HepG2 (cell line): ENCODE results near the gene C11orf58. TPM values are rescaled to one million over a fixed set of nuclear protein-coding genes. Genes with fewer than 3 reads are reported as not detected.

Experiments
- ARID5B ChIP-seq: IDR thresholded peaks from 2 replicates; pipeline ENCODE4 v1.4.0; 2020; ENCODE audit warnings: mild to moderate bottlenecking, missing genetic modification reagents
- GPN1 ChIP-seq: sonication (generic); formaldehyde crosslinking; IDR thresholded peaks from 2 replicates; pipeline ENCODE4 v1.5.1; 2020; ENCODE audit warnings: missing genetic modification reagents, borderline replicate concordance
- SP140L ChIP-seq: sonication (generic); formaldehyde crosslinking; IDR thresholded peaks from 2 replicates; pipeline ENCODE4 v1.4.0; 2020; ENCODE audit warnings: missing genetic modification reagents, borderline replicate concordance
- SP2 ChIP-seq: sonication (generic); formaldehyde crosslinking; IDR thresholded peaks from 2 replicates; pipeline ENCODE4 v1.5.1; 2020; ENCODE audit warnings: mild to moderate bottlenecking, missing genetic modification reagents
- ZNF646 ChIP-seq: sonication (generic); formaldehyde crosslinking; IDR thresholded peaks from 2 replicates; pipeline ENCODE4 v1.9.0; 2021; ENCODE audit warnings: mild to moderate bottlenecking, missing genetic modification reagents
- ZNF720 ChIP-seq: sonication (generic); formaldehyde crosslinking; IDR thresholded peaks from 2 replicates; pipeline ENCODE4 v1.4.0; 2020; ENCODE audit warnings: missing genetic modification reagents
- polyA plus RNA-seq, 8 experiments: library from polyadenylated mRNA; depleted of rRNA in 3 of 8; stranded (reverse) in 7 of 8; unstranded in 1 of 8; fragments of >200 nt; fragmentation: Illumina TruSeq in 4 of 8; extraction: Trizol in 4 of 8; gene quantifications; 2 replicates each; pipeline versions ENCODE4 v1.2.1 to v1.2.3, GENCODE V29; 2011 to 2016; ENCODE audit warnings: low read depth in 4 of 8, missing spikeins in 1 of 8, mixed read lengths in 1 of 8; ENCODE audit not compliant: insufficient read depth in 1 of 8
- total RNA-seq, 5 experiments: library from RNA; depleted of rRNA; stranded (reverse); fragments of >200 nt; fragmentation: Illumina TruSeq; extraction: Trizol; gene quantifications; 2 replicates each; pipeline ENCODE4 v1.2.3, GENCODE V29; 2016; ENCODE audit warnings: low read depth in 1 of 5
- TF ChIP-seq, protein P1 (sequence below): sonication (generic); formaldehyde crosslinking; IDR thresholded peaks from 2 replicates; pipeline ENCODE4 v1.5.0; 2020; ENCODE audit warnings: mild to moderate bottlenecking, missing genetic modification reagents
- TF ChIP-seq, protein P2 (sequence below): sonication (generic); formaldehyde crosslinking; IDR thresholded peaks from 2 replicates; pipeline ENCODE4 v1.4.0; 2020; ENCODE audit warnings: mild to moderate bottlenecking, low read depth, missing genetic modification reagents
- TF ChIP-seq, protein P3 (sequence below): IDR thresholded peaks from 2 replicates; pipeline ENCODE4 v1.6.1; 2016; ENCODE audit warnings: mild to moderate bottlenecking
- TF ChIP-seq, protein P4 (sequence below): sonication (generic); formaldehyde crosslinking; IDR thresholded peaks from 2 replicates; pipeline ENCODE4 v1.4.0; 2020; ENCODE audit warnings: low read depth, missing genetic modification reagents

Gene C11orf58
- total and polyA plus RNA-seq, 2 of the 13 experiments (the other 11 are each of a cell fraction or from before 2014, with no cell fraction given), result 83.8 to 167 TPM

DNA sequence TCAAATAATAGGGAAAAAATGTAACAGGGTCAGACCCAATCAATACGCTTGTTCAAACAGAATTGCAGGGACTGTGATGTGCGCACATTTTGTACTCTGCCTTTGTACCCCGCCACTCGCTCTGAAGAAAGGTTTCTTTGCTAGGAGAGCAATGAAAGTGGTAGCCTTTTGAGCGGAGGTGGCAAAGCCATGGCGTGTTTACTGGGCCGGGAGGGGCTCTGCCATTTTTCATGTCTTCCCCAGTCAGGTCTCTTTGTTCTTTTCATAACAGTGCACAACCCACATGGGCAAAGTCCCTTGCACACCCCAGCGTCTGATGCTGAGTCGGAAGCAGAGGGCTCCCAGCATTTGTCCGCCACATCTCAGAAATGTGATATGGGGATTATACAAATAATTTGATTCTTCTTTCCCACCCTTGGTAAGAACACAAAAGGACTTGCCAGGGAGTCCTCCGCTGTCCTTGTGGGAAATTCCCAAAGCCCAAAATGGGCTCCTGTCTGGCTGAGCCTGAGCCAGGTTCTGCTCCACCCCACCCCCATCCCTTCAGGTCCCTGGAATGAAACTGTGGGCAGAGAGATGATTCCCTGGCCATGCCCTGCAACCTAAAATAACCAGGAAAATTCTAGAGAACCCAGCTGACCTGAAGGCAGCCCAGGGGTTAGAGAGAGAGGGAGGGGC, 36.6 kb downstream of the C11orf58 start (continued):
- TF ChIP-seq SP140L (CRISPR knock-in tag), result no peak
- TF ChIP-seq, protein P1, sequence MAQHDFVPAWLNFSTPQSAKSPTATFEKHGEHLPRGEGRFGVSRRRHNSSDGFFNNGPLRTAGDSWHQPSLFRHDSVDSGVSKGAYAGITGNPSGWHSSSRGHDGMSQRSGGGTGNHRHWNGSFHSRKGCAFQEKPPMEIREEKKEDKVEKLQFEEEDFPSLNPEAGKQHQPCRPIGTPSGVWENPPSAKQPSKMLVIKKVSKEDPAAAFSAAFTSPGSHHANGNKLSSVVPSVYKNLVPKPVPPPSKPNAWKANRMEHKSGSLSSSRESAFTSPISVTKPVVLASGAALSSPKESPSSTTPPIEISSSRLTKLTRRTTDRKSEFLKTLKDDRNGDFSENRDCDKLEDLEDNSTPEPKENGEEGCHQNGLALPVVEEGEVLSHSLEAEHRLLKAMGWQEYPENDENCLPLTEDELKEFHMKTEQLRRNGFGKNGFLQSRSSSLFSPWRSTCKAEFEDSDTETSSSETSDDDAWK, result no peak
- TF ChIP-seq, protein P2, sequence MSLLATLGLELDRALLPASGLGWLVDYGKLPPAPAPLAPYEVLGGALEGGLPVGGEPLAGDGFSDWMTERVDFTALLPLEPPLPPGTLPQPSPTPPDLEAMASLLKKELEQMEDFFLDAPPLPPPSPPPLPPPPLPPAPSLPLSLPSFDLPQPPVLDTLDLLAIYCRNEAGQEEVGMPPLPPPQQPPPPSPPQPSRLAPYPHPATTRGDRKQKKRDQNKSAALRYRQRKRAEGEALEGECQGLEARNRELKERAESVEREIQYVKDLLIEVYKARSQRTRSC, result no peak
- TF ChIP-seq, protein P3, sequence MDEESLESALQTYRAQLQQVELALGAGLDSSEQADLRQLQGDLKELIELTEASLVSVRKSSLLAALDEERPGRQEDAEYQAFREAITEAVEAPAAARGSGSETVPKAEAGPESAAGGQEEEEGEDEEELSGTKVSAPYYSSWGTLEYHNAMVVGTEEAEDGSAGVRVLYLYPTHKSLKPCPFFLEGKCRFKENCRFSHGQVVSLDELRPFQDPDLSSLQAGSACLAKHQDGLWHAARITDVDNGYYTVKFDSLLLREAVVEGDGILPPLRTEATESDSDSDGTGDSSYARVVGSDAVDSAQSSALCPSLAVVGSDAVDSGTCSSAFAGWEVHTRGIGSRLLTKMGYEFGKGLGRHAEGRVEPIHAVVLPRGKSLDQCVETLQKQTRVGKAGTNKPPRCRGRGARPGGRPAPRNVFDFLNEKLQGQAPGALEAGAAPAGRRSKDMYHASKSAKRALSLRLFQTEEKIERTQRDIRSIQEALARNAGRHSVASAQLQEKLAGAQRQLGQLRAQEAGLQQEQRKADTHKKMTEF (CRISPR knock-in tag), result no peak; the same call in 1 of the 2 replicates
- no peak for TF ChIP-seq SP2
- TF ChIP-seq GPN1 (CRISPR knock-in tag), result no peak
- peak; percentile 57; the same call in 1 of the 2 replicates for TF ChIP-seq ARID5B (CRISPR knock-in tag)
- TF ChIP-seq ZNF720 (CRISPR knock-in tag), result no peak
- TF ChIP-seq ZNF646, result no peak
- TF ChIP-seq, protein P4, sequence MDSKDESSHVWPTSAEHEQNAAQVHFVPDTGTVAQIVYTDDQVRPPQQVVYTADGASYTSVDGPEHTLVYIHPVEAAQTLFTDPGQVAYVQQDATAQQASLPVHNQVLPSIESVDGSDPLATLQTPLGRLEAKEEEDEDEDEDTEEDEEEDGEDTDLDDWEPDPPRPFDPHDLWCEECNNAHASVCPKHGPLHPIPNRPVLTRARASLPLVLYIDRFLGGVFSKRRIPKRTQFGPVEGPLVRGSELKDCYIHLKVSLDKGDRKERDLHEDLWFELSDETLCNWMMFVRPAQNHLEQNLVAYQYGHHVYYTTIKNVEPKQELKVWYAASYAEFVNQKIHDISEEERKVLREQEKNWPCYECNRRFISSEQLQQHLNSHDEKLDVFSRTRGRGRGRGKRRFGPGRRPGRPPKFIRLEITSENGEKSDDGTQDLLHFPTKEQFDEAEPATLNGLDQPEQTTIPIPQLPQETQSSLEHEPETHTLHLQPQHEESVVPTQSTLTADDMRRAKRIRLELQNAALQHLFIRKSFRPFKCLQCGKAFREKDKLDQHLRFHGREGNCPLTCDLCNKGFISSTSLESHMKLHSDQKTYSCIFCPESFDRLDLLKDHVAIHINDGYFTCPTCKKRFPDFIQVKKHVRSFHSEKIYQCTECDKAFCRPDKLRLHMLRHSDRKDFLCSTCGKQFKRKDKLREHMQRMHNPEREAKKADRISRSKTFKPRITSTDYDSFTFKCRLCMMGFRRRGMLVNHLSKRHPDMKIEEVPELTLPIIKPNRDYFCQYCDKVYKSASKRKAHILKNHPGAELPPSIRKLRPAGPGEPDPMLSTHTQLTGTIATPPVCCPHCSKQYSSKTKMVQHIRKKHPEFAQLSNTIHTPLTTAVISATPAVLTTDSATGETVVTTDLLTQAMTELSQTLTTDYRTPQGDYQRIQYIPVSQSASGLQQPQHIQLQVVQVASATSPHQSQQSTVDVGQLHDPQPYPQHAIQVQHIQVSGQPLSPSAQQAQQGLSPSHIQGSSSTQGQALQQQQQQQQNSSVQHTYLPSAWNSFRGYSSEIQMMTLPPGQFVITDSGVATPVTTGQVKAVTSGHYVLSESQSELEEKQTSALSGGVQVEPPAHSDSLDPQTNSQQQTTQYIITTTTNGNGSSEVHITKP (CRISPR knock-in tag), result no peak
